HL-60 (cell line): ENCODE measurements around the gene AKT1.

ENCODE experiments used
- CTCF ChIP-seq: IDR thresholded peaks from one replicate; pipeline ENCODE4 v1.5.1; 2011; ENCODE audit warnings: low read length, control low read depth, inconsistent platforms; ENCODE audit not compliant: insufficient read depth
- GABPA ChIP-seq: IDR thresholded peaks from 2 replicates; pipeline ENCODE4 v1.6.1; 2012; ENCODE audit warnings: low read depth
- POLR2AphosphoS5 ChIP-seq: IDR thresholded peaks from 2 replicates; pipeline ENCODE4 v1.6.1; 2012; ENCODE audit warnings: low read depth
- REST ChIP-seq: IDR thresholded peaks from 2 replicates; pipeline ENCODE4 v1.6.1; 2012; ENCODE audit warnings: low read depth; ENCODE audit not compliant: insufficient replicate concordance

DNA sequence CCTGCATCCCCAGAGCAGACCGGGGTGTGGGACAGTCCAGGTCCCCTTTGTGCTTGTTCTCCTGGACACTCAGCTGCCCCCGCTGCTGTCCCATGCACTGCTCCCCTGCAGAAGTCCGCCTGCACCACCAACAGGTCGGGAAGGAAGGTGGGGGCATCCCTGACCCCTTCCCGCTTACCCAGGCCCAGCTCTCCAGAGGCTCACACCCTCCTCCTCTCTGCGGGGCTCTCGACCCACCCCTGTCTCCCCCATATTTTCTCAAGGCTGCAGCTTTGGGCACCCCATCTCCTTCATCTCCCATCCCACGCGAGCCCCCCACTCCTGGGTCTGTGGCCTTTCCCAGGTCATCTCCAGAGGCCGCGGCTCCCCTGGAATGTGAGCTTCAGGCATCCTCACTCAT, 14.8 kb upstream of the AKT1 start:
- TF ChIP-seq CTCF (no peak), REST (no peak), POLR2AphosphoS5 (no peak), GABPA (no peak)
